Sciatic nerve (tissue), 2 donors: ENCODE results near the gene NKTR. TPM values are rescaled to one million over a fixed set of nuclear protein-coding genes. Genes with fewer than 3 reads are reported as not detected.

ENCODE experiments used
- ATAC-seq: fragments of 200-7000 bp; cut with Tn5 transposase; one replicate; pipeline ENCODE4 v1.9.1; 2020; ENCODE audit warnings: mild to moderate bottlenecking, moderate library complexity
- DNase-seq: peaks from one replicate; pipeline ENCODE4 v3.0.0-alpha.2; 2020; ENCODE audit warnings: low spot score
- intact Hi-C: fragments of 100-400 bp; cut with DNase I; formaldehyde crosslinking; loops from one replicate; pipeline ENCODE4 v1.14.2; 2022
- total RNA-seq: library from RNA; stranded (reverse); fragmentation: NEBNext Ultra II Directional; extraction: Animal tissue kit (Norgen Biotek cat#: 25700); gene quantifications from one replicate; pipeline ENCODE4 v1.2.1, GENCODE V29; 2021
- donor health status: DM: no; HTN: no; CAD: no.
- donor health status: DM: no; HTN: no; CAD: no.

Gene NKTR
- total RNA-seq, 1 donor from 2014 or later: 149 TPM

- DNase-seq (no peak), ATAC-seq (no peak)
- intact Hi-C loops: loop anchor here (10.0 kb wide), 1 partner anchor 62 kb away; the partner anchor contains the start of gene SS18L2
Measured at GRCh38 chr3:42656680-42657610, 56.5 kb downstream of the NKTR start.

- no peak for ATAC-seq
- intact Hi-C loops: loop anchor here (10.0 kb wide), 1 partner anchor 63 kb away; the partner anchor contains the start of gene SS18L2
Measured at GRCh38 chr3:42657675-42658074, 57.2 kb downstream of the NKTR start.

GRCh38 chr3:42658091-42658770 lies 57.7 kb downstream of the NKTR start:
- ATAC-seq: no peak
- intact Hi-C loops: loop anchor here (10.0 kb wide), 1 partner anchor 63 kb away; the partner anchor contains the start of gene SS18L2
- DNase-seq: no peak

More at GRCh38 chr3:42657675-42658074, 57.2 kb downstream of the NKTR start:
- no peak for DNase-seq

- intact Hi-C loops: loop anchor here (10.0 kb wide), 1 partner anchor 64 kb away; the partner anchor contains the start of gene SS18L2
- no peak for ATAC-seq
- no peak for DNase-seq
Measured at GRCh38 chr3:42658771-42659390, 58.4 kb downstream of the NKTR start.

GRCh38 chr3:42659451-42660130 lies 59.1 kb downstream of the NKTR start:
- no peak for ATAC-seq
- intact Hi-C loops: loop anchor here (10.0 kb wide), 1 partner anchor 65 kb away; the partner anchor contains the start of gene SS18L2
- no peak for DNase-seq

- no peak for ATAC-seq
- intact Hi-C loops: no loop called here
- DNase-seq: no peak
Measured at GRCh38 chr3:42660131-42660715, 59.7 kb downstream of the NKTR start.

GRCh38 chr3:42660898-42661297 lies 60.4 kb downstream of the NKTR start:
- DNase-seq (no peak), ATAC-seq (no peak)
- intact Hi-C loops: no loop called here

GRCh38 chr3:42661593-42662022 lies 61.1 kb downstream of the NKTR start:
- no peak for DNase-seq
- no peak for ATAC-seq
- intact Hi-C loops: no loop called here

GRCh38 chr3:42662037-42662812 lies 61.7 kb downstream of the NKTR start:
- ATAC-seq: no peak
- intact Hi-C loops: no loop called here
- DNase-seq: no peak

GRCh38 chr3:42662813-42663535 lies 62.5 kb downstream of the NKTR start:
- intact Hi-C loops: no loop called here
- DNase-seq: no peak
- no peak for ATAC-seq

- intact Hi-C loops: no loop called here
- ATAC-seq: no peak
- no peak for DNase-seq
Measured at GRCh38 chr3:42663581-42664437, 63.3 kb downstream of the NKTR start.

GRCh38 chr3:42664438-42664803 lies 63.9 kb downstream of the NKTR start:
- intact Hi-C loops: no loop called here

GRCh38 chr3:42665050-42665878 lies 64.8 kb downstream of the NKTR start:
- intact Hi-C loops: no loop called here
- DNase-seq (no peak), ATAC-seq (no peak)

More at GRCh38 chr3:42664438-42664803, 63.9 kb downstream of the NKTR start:
- DNase-seq: no peak
- no peak for ATAC-seq

GRCh38 chr3:42666022-42666421 lies 65.5 kb downstream of the NKTR start:
- intact Hi-C loops: no loop called here
- ATAC-seq: no peak
- DNase-seq: no peak

- intact Hi-C loops: no loop called here
- ATAC-seq: peak; percentile 15
- DNase-seq: peak; percentile 45
Measured at GRCh38 chr3:42666577-42666998, 66.1 kb downstream of the NKTR start.
